GM18951 (cell line): ENCODE data around the gene AFG1L.
"Not testable (repeated sequence)": the region's sequence is repeated elsewhere in the genome, so short reads cannot be mapped to it uniquely, and the experiment has no call there.

Source experiments
- POLR2A ChIP-seq: IDR thresholded peaks from 4 replicates; pipeline ENCODE4 v1.6.1; 2011; ENCODE audit warnings: mild to moderate bottlenecking; ENCODE audit not compliant: insufficient read length, insufficient read depth; ENCODE audit errors: extremely low read depth
- in situ Hi-C: fragments of 300-500 bp; cut with MboI; formaldehyde crosslinking; loops from one replicate; pipeline ENCODE4 v1.12.0; 2022; ENCODE audit warnings: low sequenced_read_pairs, mixed read lengths, inconsistent platforms; ENCODE audit not compliant: unreplicated experiment

AFG1L gene

DNA sequence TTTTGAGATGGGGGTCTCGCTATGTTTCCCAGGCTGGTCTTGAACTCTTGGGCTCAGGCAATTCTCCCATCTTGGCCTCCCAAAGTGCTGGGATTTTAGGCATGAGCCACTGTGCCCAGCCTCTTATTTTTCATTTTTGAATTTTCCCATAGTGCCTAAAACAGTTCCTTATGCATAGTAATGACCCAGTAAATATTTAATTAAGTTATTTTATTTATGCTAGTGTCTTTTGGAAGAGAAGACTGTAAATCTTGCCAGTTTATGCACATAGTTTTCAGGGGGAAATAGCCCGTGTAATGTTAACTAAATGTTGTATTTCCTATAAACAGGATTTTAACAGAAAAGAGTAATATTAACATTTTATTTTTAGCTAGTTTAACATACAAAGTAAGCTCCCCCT, 60.3 kb downstream of the AFG1L start:
- TF ChIP-seq POLR2A: no peak
- in situ Hi-C loops: no loop called here

DNA sequence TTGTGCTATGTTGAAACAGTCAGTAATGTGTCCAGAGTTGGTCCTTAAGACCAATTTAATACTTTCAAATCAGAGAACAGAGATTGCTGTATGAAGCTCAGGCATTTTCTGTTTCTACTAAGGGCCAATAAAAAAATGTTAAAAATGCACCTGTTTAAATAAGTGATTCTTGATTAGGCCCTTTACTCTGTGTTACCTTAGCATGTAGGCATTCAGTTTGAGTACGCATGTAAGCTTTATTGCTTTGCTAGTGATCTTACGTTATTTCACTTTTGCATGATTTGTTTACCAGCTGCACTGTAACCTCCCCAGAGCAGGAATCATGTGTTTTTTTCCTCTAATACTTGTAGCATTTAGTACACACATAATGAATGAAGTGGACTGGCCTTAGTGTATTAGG, 61.0 kb downstream of the AFG1L start:
- in situ Hi-C loops: no loop called here
- TF ChIP-seq POLR2A: no peak

DNA sequence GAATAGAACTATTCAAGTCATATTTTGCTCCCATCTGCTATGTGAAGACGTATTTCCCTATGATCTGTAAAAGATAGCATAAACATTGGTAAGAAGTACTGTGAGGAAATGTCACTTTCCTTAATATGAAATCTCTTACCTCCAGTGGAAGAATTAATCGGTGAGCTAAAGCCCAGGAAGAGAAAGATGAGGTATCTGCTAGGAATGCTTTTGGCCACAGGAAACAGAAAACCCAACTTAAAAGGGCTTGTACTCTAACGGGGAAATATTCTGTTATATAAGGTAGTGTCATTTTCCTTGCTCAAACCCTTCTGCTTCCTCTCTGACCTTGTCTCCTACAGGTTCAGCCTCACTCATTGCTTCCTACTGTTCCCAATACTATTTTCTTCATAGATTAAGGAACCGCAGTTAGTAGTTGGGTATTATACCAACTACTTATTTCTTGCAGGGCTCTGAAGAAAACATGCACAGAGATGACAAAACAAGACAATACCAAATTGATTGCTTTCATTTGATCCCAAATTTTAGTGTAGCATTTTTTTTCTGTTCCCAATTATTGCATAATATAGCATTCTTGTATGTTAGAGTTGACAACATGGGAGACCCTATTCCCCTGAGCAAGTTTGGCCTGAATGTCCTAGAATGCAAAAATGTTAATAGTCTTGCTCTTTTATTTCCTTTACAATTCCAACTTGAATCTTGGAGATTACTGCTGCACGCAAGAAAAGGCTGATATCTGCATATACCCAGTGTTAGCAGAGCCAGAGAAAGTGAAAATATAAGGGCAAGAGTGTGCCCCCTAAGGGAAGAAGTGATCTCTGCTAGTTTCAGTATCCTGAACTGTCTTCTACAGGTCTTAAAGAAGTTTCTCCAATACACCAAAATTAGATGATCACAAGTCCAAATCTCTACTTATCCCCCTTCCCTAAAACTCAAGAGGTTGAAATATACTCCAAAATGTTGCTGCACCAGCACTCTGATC, 65.3 kb downstream of the AFG1L start:
- in situ Hi-C loops: loop anchor here (10.0 kb wide), 1 partner anchor 125 kb away; no protein-coding TSS in a partner anchor

DNA sequence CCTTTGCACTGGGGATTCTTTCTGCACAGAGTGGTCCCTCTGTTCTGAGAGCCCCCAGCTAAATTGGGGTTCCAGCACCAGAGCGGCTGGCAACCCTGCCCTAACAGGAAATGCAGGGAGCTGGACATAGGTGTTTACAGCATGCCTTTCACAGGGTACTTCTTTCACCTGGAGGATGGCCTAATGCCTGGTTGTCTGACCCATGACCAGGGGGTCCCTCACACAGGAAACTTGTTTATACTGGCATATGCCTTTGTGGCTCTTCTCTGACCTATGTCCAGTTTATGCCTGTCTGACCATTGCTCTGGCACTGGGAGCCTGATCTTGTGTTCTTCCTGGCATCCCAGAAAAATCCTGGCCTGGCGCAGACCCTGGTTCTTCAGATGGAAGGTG, 66.1 kb downstream of the AFG1L start:
- no peak for TF ChIP-seq POLR2A
- in situ Hi-C loops: loop anchor here (10.0 kb wide), 1 partner anchor 126 kb away; no protein-coding TSS in a partner anchor

More for the DNA sequence above, 65.3 kb downstream of the AFG1L start:
- no peak for TF ChIP-seq POLR2A

DNA sequence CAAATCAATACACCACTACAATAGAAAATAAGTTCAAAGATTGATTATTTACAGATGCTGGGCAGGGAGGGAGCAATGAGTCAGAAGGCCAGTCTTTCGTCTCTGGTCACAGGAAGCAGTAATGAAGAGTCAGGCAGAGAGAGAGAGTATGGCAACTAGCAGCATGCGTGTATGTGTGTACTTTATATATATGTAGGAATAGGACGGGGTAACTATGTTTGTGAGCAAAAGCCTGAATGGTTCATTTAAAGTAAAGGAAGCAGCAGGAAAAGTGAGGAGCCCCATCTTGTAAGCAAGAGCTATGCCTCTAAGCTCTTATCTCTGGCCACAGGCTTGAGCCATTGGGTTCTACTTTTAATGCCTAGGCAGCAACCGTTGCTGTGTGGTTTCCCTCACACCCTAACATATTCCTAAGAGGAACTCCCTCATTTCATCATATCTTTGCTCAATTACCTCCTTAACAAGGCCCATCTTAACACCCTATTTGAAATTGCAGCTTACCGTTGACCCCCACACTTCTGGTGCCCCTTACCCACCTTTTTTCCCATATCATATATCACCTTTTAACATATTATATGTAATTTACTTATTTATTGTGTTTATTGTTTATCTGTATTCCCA, 66.6 kb downstream of the AFG1L start:
- in situ Hi-C loops: loop anchor here (10.0 kb wide), 1 partner anchor 127 kb away; no protein-coding TSS in a partner anchor

DNA sequence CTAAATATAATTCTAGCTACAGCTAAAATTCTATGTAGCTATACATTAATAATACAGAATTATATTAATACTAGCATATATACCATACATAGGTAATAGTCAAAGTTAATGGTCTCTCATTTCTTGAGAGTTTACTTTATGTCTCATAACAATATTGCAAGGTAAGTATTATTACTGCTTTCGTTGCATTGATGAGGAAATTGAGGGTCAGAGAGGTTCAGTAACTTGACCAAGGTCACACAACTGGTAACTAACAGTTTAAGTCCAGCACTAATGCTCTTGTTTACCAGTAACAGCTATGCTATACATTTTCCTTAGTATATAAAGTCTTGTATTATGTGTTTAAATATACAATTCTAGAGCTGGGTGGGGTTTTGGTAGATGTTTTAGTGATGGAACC, 67.6 kb downstream of the AFG1L start:
- in situ Hi-C loops: loop anchor here (10.0 kb wide), 1 partner anchor 128 kb away; no protein-coding TSS in a partner anchor
- TF ChIP-seq POLR2A: no peak

More for the DNA sequence above, 66.6 kb downstream of the AFG1L start:
- TF ChIP-seq POLR2A: no peak

DNA sequence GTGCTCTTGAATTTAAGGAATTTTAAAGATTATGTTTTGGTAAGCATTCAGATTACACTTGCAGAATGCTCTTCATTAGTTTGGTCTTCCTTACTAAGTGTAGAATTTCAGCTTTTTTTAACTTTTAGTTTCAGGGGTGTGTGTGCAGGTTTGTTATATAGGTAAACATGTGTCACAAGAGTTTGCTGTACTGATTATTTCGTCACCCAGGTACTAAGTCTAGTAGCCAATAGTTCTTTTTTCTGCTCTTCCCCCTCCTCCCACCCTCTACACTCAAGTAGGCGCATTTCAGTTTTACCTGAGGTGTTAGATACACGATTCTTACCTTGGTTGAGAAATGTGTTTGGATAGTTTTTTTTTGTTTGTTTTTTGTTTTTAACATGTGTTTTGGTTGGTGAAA, 68.3 kb downstream of the AFG1L start:
- in situ Hi-C loops: loop anchor here (10.0 kb wide), 1 partner anchor 128 kb away; no protein-coding TSS in a partner anchor
- no peak for TF ChIP-seq POLR2A

DNA sequence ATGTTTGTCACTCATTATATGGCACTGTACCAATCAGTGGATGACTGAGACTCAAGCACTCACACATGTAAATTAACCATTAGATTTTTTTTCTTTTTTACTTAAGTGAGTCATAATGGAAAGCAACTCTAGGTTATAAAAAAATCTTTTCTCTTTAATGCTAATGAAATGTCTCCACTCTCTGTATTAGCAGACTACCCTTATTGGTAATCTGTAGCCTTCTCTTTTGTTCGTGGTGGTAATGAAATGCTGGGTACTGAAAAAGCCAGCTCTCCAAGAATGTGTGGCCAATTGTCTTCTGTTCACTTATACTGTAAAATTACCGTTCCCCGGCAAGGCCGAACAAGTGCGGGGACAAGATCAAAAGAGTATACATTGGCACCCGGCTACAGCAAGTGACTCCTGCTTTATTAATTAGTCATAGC, 69.0 kb downstream of the AFG1L start:
- in situ Hi-C loops: loop anchor here (10.0 kb wide), 1 partner anchor 129 kb away; no protein-coding TSS in a partner anchor

DNA sequence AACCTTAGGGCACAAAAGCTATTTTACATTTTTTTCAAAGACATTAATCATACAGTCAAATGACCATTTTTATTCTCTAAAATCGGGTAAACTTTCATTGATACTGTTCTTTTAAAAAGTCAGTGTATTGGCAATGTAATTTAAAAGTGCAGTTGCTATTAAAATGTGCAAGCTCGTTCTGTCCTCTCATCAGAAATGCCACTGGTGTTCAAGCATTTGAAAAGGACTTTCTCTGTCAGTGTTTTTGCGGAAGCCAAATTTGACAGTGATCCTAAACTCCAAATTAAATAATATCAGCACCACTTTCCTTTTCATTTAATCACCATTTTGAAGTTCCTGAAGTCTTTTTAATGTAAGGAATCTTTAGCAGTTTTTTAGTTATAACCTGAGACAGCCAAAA, 69.6 kb downstream of the AFG1L start:
- TF ChIP-seq POLR2A: no peak
- in situ Hi-C loops: loop anchor here (10.0 kb wide), 1 partner anchor 130 kb away; no protein-coding TSS in a partner anchor

More for the DNA sequence above, 69.0 kb downstream of the AFG1L start:
- TF ChIP-seq POLR2A: no peak

DNA sequence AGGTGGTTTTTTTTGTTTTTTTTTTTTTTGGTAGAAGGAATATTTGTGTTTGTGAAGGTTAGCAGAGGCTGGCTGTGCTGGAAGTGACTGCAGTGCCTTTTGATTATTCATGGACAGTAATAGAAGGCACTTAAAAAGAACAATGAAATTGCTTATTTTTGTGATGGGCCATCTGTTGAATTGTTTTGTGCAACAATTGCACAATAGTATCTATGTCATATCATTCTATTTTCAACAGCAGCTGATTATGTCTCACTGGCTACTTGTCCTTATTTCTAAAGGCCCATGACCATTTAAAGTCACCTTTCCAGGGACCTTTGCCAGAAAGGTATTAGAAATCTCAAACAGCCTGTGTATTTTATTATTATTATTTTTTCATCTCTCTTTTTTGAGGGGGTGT, 70.6 kb downstream of the AFG1L start:
- in situ Hi-C loops: loop anchor here (10.0 kb wide), 1 partner anchor 131 kb away; no protein-coding TSS in a partner anchor
- TF ChIP-seq POLR2A: no peak

DNA sequence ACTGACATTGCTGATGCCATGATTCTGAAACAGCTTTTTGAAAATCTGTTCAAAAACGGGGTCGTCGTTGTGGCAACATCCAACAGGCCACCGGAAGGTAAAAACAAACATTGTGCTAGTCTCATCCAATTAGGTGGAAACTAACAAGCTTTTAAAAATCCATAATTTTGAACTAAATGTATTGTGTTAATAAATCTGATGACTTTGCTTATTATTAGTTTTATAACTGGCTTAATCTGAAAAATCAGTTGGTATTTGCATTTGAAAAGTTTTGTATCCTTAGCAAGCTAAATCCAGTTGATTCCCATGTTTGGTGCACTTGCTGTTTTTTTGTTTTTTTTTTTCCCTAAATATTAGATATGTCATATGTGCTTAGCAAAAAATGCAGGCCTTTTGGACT, 71.4 kb downstream of the AFG1L start:
- no peak for TF ChIP-seq POLR2A
- in situ Hi-C loops: loop anchor here (10.0 kb wide), 1 partner anchor 131 kb away; no protein-coding TSS in a partner anchor

DNA sequence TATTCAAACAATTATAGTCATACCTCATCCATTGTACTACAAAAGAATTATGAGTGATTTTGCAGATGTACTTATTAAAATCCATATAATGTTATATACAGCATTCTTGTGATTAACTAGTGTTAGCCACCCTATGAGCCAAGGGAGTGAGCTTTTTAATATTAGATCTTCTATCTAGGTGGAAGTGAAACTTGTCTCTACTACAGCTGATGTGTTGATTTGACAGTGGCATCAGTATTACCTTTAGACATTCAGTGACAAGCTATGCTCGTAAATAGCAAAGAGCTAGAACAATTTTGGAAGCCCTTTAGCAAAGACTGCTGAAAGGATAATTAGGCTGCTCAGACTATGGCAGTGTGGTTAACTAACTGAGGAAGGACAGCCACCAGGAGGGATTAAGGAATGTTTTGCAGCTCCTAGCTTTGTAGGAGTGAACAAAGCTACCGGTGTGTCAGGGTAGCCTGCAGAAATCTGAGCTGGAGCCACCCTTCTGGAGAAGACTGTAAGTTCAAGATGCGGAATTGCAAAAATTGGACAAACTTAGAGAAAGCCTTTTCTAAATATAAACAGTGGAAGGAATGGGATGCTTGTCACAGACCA, 73.7 kb downstream of the AFG1L start:
- TF ChIP-seq POLR2A: no peak
- in situ Hi-C loops: loop anchor here (10.0 kb wide), 1 partner anchor 134 kb away; no protein-coding TSS in a partner anchor

DNA sequence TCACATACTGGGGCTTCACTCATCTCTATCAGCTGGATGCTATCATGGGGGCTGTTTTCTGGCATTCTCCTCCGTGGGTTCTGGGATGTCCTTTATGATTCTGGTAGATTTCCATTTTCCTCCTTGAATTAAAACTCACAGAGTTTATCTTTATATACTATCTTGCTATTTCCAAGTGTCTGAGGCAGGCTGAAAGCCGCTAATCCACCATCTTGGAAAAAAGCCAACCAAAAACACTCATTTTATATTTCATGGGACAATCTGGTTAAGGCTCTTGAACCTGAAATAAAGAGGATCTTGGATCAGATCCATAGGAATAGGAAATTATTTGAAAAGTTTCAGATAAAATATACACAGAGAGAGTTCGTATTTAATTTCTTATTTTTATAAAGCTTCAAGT, 86.0 kb downstream of the AFG1L start:
- in situ Hi-C loops: no loop called here
- TF ChIP-seq POLR2A: no peak

DNA sequence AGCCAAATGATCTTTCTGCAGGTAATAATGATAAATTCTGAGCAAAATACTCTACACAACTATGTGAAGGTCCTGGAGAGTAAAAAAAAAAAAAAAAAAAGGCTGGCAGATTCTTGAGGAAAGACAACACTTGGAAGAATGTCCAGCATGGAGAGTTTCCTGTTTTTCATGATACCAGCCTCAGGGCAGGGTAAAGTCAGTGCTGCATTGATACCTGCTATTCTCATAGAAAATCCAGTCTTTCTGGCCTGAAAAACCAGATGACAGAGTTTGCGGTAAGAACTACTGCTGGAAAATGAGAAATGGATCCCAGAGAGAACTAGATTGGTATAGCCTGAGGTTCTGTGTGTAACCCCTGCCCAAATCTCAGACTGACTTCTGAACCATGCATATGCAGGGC, 89.1 kb downstream of the AFG1L start:
- no peak for TF ChIP-seq POLR2A
- in situ Hi-C loops: no loop called here

DNA sequence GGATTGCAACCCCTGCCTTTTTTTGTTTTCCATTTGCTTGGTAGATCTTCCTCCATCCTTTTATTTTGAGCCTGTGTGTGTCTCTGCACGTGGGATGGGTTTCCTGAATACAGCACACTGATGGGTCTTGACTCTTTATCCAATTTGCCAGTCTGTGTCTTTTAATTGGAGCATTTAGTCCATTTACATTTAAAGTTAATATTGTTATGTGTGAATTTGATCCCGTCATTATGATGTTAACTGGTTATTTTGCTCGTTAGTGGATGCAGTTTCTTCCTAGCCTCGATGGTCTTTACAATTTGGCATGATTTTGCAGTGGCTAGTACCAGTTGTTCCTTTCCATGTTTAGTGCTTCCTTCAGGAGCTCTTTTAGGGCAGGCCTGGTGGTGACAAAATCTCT, 94.3 kb downstream of the AFG1L start:
- in situ Hi-C loops: not testable (repeated sequence)
